ENCODE data around the gene B9D2.
A peak's percentile ranks its signal among the peaks of the same experiment; 100 is the strongest.
"Not testable (repeated sequence)": the region's sequence is repeated elsewhere in the genome, so short reads cannot be mapped to it uniquely, and the experiment has no call there.

The B9D2 gene

GRCh38 chr19:41353466-41354342 lies 10.2 kb downstream of the B9D2 start, which contains the start of gene TGFB1:
TSS of gene TGFB1 (minus strand) at chr19:41353922. CDS start at chr19:41353044, 878 bp downstream.
- peak; percentile 93 for DNase-seq

GRCh38 chr19:41352609-41353465 lies 11.1 kb downstream of the B9D2 start:
- peak; percentile 84 for DNase-seq

GRCh38 chr19:41352279-41352608 lies 11.7 kb downstream of the B9D2 start:
- no peak for DNase-seq

- DNase-seq = peak; percentile 89
Measured at GRCh38 chr19:41351339-41352245, 12.4 kb downstream of the B9D2 start.

- DNase-seq = no peak
Measured at GRCh38 chr19:41350735-41351338, 13.1 kb downstream of the B9D2 start.

- not testable (repeated sequence) for DNase-seq
Measured at GRCh38 chr19:41346916-41347315, 17.0 kb downstream of the B9D2 start.

GRCh38 chr19:41344162-41344561 lies 19.8 kb downstream of the B9D2 start:
- no peak for DNase-seq

GRCh38 chr19:41341669-41342490 lies 22.1 kb downstream of the B9D2 start:
- no peak for DNase-seq

GRCh38 chr19:41339936-41340335 lies 24.0 kb downstream of the B9D2 start:
- DNase-seq = no peak

- DNase-seq = no peak
Measured at GRCh38 chr19:41335467-41335866, 28.5 kb downstream of the B9D2 start.

- DNase-seq = no peak
Measured at GRCh38 chr19:41334793-41335192, 29.2 kb downstream of the B9D2 start.

- DNase-seq = no peak
Measured at GRCh38 chr19:41332468-41332867, 31.5 kb downstream of the B9D2 start.

- DNase-seq = no peak
Measured at GRCh38 chr19:41332000-41332399, 31.9 kb downstream of the B9D2 start.

- no peak for DNase-seq
Measured at GRCh38 chr19:41330946-41331678, 32.8 kb downstream of the B9D2 start.

GRCh38 chr19:41330481-41330880 lies 33.5 kb downstream of the B9D2 start:
- no peak for DNase-seq

- DNase-seq = no peak
Measured at GRCh38 chr19:41328842-41329225, 35.1 kb downstream of the B9D2 start.

- peak; percentile 70 for DNase-seq
Measured at GRCh38 chr19:41328157-41328841, 35.6 kb downstream of the B9D2 start.

GRCh38 chr19:41327576-41328156 lies 36.3 kb downstream of the B9D2 start:
- DNase-seq = peak; percentile 93

GRCh38 chr19:41327076-41327575 lies 36.8 kb downstream of the B9D2 start:
- DNase-seq = no peak
